ENCODE measurements around the gene IFIT1.

DNA sequence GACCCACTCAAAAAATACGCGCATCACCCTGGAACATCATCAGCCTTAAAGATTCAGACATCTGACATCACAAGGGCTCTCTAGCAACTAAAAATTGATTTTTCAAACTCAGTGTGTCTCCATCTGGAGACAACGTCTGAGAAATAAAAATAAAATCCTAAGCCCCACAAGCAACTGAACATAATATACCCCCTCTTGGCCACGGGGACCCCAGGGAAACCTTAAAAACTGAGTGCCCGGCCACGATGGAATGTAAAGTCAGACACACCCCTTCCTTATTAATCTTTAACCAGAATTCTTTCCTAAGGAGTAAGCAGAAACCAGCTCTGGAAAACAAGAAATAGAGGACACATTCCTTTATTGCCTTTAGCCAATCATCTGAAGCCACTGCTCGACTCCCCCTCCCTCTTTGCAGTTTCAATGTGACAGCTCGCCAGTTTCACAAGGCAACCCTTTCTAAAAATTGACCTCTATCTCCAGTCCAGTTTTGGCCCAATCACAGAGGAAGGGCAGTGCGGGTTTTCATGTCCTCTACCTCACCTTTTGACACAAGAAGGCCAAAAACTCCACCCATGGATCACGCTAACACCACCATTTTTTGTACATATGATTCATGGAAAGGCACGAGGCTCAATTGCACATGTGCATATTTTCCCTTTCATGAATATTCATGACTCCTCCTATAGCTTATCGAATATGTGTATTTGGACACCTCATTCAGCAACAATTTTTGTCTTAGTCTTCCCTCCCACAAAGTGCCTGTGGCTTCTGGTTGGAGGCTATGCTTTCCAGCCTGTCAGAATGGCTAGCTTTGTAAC lies 40.4 kb upstream of the IFIT1 start:
- TF ChIP-seq CTBP1 (IDR thresholded peaks at IDR 0.05; ENCODE audit: borderline replicate concordance) (no peak), GABPA (tag; conservative IDR thresholded peaks at IDR 0.05; ENCODE audit: low read depth) (no peak), SIRT6 (IDR thresholded peaks at IDR 0.05; ENCODE audit: low read depth, low read length) (no peak), RFX5 (IDR thresholded peaks at IDR 0.05; ENCODE audit: low read depth, low read length) (no peak), ESRRA (IDR thresholded peaks at IDR 0.05; ENCODE audit: borderline replicate concordance, low read depth) (no peak), FOSL1 (tag; conservative IDR thresholded peaks at IDR 0.05) (peak; percentile 75), CHD2 (IDR thresholded peaks at IDR 0.05; ENCODE audit: low read depth, low read length) (no peak), CBX5 (IDR thresholded peaks at IDR 0.05; ENCODE audit: borderline replicate concordance, low read depth) (no peak), SUPT5H (IDR thresholded peaks at IDR 0.05) (no peak), POLR2A (conservative IDR thresholded peaks at IDR 0.05) (no peak), TCF7L2 (IDR thresholded peaks at IDR 0.05; ENCODE audit: low read depth, low read length) (no peak), MED1 (CRISPR knock-in tag; IDR thresholded peaks at IDR 0.05; ENCODE audit: borderline replicate concordance) (no peak)
